Astrocyte (in vitro differentiated cells and primary cell): Measurements from ENCODE around the gene RAD51B. TPM values are rescaled to one million over a fixed set of nuclear protein-coding genes. Genes with fewer than 3 reads are reported as not detected.
A peak's percentile ranks its signal among the peaks of the same experiment; 100 is the strongest.

Source experiments
- DNase-seq: peaks from one replicate; pipeline ENCODE4 v3.0.0-alpha.2; 2010; ENCODE audit warnings: low read depth
- FAIRE-seq: peaks from 2 replicates; lab custom pipeline; 2011; peaks lifted over from hg19 to GRCh38; lab: Jason Lieb, UNC
- H2AFZ ChIP-seq: 2 replicates; pipeline ENCODE4 v1.6.0; 2012; ENCODE audit warnings: low read depth, low read length, inconsistent platforms
- H3K27ac ChIP-seq: 2 replicates; pipeline ENCODE4 v1.5.1; 2011; ENCODE audit warnings: low read depth, low read length, inconsistent platforms
- H3K27me3 ChIP-seq: 2 replicates; pipeline ENCODE4 v1.6.0; 2011; ENCODE audit warnings: low read length, inconsistent platforms; ENCODE audit not compliant: insufficient read depth
- H3K36me3 ChIP-seq: 2 replicates; pipeline ENCODE4 v1.5.1; 2011; ENCODE audit warnings: low read length, inconsistent platforms; ENCODE audit not compliant: insufficient read depth
- H3K4me1 ChIP-seq: 2 replicates; pipeline ENCODE4 v1.5.1; 2011; ENCODE audit warnings: low read length, inconsistent platforms; ENCODE audit not compliant: insufficient read depth
- H3K4me2 ChIP-seq: 2 replicates; pipeline ENCODE4 v1.6.0; 2012; ENCODE audit warnings: low read length, inconsistent platforms
- H3K4me3 ChIP-seq: 2 replicates; pipeline ENCODE4 v1.5.1; 2011; ENCODE audit warnings: low read depth, mild to moderate bottlenecking, low read length, inconsistent platforms; ENCODE audit not compliant: insufficient read depth
- H3K79me2 ChIP-seq: 2 replicates; pipeline ENCODE4 v1.6.0; 2012; ENCODE audit warnings: mild to moderate bottlenecking, low read length, inconsistent platforms; ENCODE audit not compliant: insufficient read depth
- H3K9ac ChIP-seq: 2 replicates; pipeline ENCODE4 v1.6.0; 2012; ENCODE audit warnings: mild to moderate bottlenecking, low read length, inconsistent platforms
- H3K9me3 ChIP-seq: 2 replicates; pipeline ENCODE4 v1.5.1; 2012; ENCODE audit warnings: low read depth, mild to moderate bottlenecking, low read length, inconsistent platforms; ENCODE audit not compliant: insufficient read depth
- H4K20me1 ChIP-seq: 2 replicates; pipeline ENCODE4 v1.6.0; 2012; ENCODE audit warnings: low read length, inconsistent platforms; ENCODE audit not compliant: insufficient read depth
- H3K27ac Mint-ChIP-seq: one replicate; pipeline ENCODE4 v1.8.0; 2021; ENCODE audit warnings: mild to moderate bottlenecking, mixed read lengths; ENCODE audit not compliant: unreplicated experiment
- H3K27me3 Mint-ChIP-seq: one replicate; pipeline ENCODE4 v1.8.0; 2021; ENCODE audit warnings: low read depth, mixed read lengths; ENCODE audit not compliant: unreplicated experiment
- H3K36me3 Mint-ChIP-seq: one replicate; pipeline ENCODE4 v1.8.0; 2021; ENCODE audit warnings: low read depth, mixed read lengths; ENCODE audit not compliant: unreplicated experiment
- H3K4me1 Mint-ChIP-seq: one replicate; pipeline ENCODE4 v1.8.0; 2021; ENCODE audit warnings: low read depth, mixed read lengths; ENCODE audit not compliant: unreplicated experiment
- H3K4me3 Mint-ChIP-seq: one replicate; pipeline ENCODE4 v1.8.0; 2021; ENCODE audit warnings: mild to moderate bottlenecking, moderate library complexity, mixed read lengths; ENCODE audit not compliant: unreplicated experiment
- H3K9me3 Mint-ChIP-seq: one replicate; pipeline ENCODE4 v1.8.0; 2021; ENCODE audit warnings: mild to moderate bottlenecking, mixed read lengths; ENCODE audit not compliant: unreplicated experiment
- CTCF ChIP-seq: IDR thresholded peaks from 2 replicates; pipeline ENCODE4 v1.5.1; 2011; ENCODE audit warnings: low read depth, mild to moderate bottlenecking, inconsistent platforms, low read length, moderate library complexity; ENCODE audit not compliant: insufficient read depth
- EZH2 ChIP-seq: IDR thresholded peaks from 2 replicates; pipeline ENCODE4 v1.6.1; 2012; ENCODE audit warnings: mild to moderate bottlenecking, low read length, inconsistent platforms; ENCODE audit not compliant: insufficient read depth
- total RNA-seq: library from RNA; stranded (reverse); gene quantifications from 2 replicates; pipeline ENCODE4 v1.2.1, GENCODE V29; 2021

Gene RAD51B
- total RNA-seq, 1 donor from 2014 or later, result 10.8 TPM

GRCh38 chr14:68471029-68471963 is 651.7 kb downstream of the RAD51B start:
- Histone ChIP-seq H3K4me1 (peaks cover 18% of the 10 kb centered on the region), H3K79me2 (no peaks in the 10 kb centered on the region), H3K36me3 (no peaks in the 10 kb centered on the region), H3K9me3 (no peaks in the 10 kb centered on the region), H4K20me1 (no peaks in the 10 kb centered on the region), H3K27ac (no peak overlapping the region), H3K4me2 (no peak overlapping the region), H3K4me3 (no peak overlapping the region), H2AFZ (no peak overlapping the region), H3K27me3 (no peaks in the 10 kb centered on the region), H3K9ac (no peak overlapping the region)
- Mint-ChIP-seq H3K9me3 (no peaks in the 10 kb centered on the region), H3K4me3 (no peak overlapping the region), H3K27ac (no peak overlapping the region), H3K27me3 (no peaks in the 10 kb centered on the region), H3K4me1 (peaks cover 30% of the 10 kb centered on the region), H3K36me3 (no peaks in the 10 kb centered on the region)
- FAIRE-seq (no peak), DNase-seq (no peak)
- TF ChIP-seq CTCF, result no peak

- H3K27me3 ChIP-seq, result no peaks in the 10 kb centered on the region
- no peak overlapping the region for H3K4me3 Mint-ChIP-seq
- H3K79me2 ChIP-seq, result no peaks in the 10 kb centered on the region
- H3K9me3 ChIP-seq, result no peaks in the 10 kb centered on the region
- H3K36me3 Mint-ChIP-seq, result no peaks in the 10 kb centered on the region
- no peaks in the 10 kb centered on the region for H3K36me3 ChIP-seq
- no peak overlapping the region for H2AFZ ChIP-seq
- FAIRE-seq, result no peak
- no peaks in the 10 kb centered on the region for H4K20me1 ChIP-seq
- peak overlapping the region; percentile 36 for H3K27ac Mint-ChIP-seq
- peaks cover 30% of the 10 kb centered on the region for H3K4me1 Mint-ChIP-seq
- H3K4me2 ChIP-seq, result no peak overlapping the region
- TF ChIP-seq EZH2, result no peak
- TF ChIP-seq CTCF, result no peak
- no peaks in the 10 kb centered on the region for H3K9me3 Mint-ChIP-seq
- no peak for DNase-seq
- no peak overlapping the region for H3K27ac ChIP-seq
- no peaks in the 10 kb centered on the region for H3K27me3 Mint-ChIP-seq
- no peak overlapping the region for H3K4me3 ChIP-seq
- H3K4me1 ChIP-seq, result peaks cover 22% of the 10 kb centered on the region
- no peak overlapping the region for H3K9ac ChIP-seq
Measured at GRCh38 chr14:68471964-68472508, 652.5 kb downstream of the RAD51B start.

- Histone ChIP-seq H3K27me3 (no peaks in the 10 kb centered on the region), H4K20me1 (no peaks in the 10 kb centered on the region), H3K9ac (no peak overlapping the region), H3K4me2 (no peak overlapping the region), H3K27ac (no peak overlapping the region), H3K4me1 (peaks cover 27% of the 10 kb centered on the region), H3K79me2 (no peaks in the 10 kb centered on the region), H3K36me3 (no peaks in the 10 kb centered on the region), H2AFZ (no peak overlapping the region), H3K4me3 (no peak overlapping the region), H3K9me3 (no peaks in the 10 kb centered on the region)
- TF ChIP-seq CTCF, result no peak
- no peak for TF ChIP-seq EZH2
- no peaks in the 10 kb centered on the region for H3K27me3 Mint-ChIP-seq
- FAIRE-seq, result no peak
- no peak overlapping the region for H3K4me3 Mint-ChIP-seq
- DNase-seq, result no peak
- no peaks in the 10 kb centered on the region for H3K9me3 Mint-ChIP-seq
- no peak overlapping the region for H3K27ac Mint-ChIP-seq
- H3K4me1 Mint-ChIP-seq, result peaks cover 27% of the 10 kb centered on the region
- no peaks in the 10 kb centered on the region for H3K36me3 Mint-ChIP-seq
Measured at GRCh38 chr14:68473069-68473468, 653.5 kb downstream of the RAD51B start.
